HUES6 (cell line): ENCODE measurements around the gene ARHGEF4.

ENCODE experiments used
- H3K27ac ChIP-seq: 2 replicates; pipeline ENCODE4 v1.7.0; 2013; ENCODE audit warnings: low read depth, mild to moderate bottlenecking, low read length, inconsistent platforms
- H3K27me3 ChIP-seq: 2 replicates; pipeline ENCODE4 v1.6.1; 2013; ENCODE audit warnings: low read length; ENCODE audit not compliant: control insufficient read depth, insufficient read depth
- H3K36me3 ChIP-seq: 2 replicates; pipeline ENCODE4 v1.6.1; 2013; ENCODE audit warnings: low read length; ENCODE audit not compliant: control insufficient read depth, insufficient read depth
- H3K4me1 ChIP-seq: 2 replicates; pipeline ENCODE4 v1.6.1; 2013; ENCODE audit warnings: low read length; ENCODE audit not compliant: control insufficient read depth, insufficient read depth
- H3K4me3 ChIP-seq: 2 replicates; pipeline ENCODE4 v1.5.1; 2013; ENCODE audit warnings: low read depth, low read length
- H3K9ac ChIP-seq: one replicate; pipeline ENCODE4 v1.6.1; 2013; ENCODE audit warnings: mild to moderate bottlenecking, low read length
- H3K9me3 ChIP-seq: 2 replicates; pipeline ENCODE4 v1.6.1; 2013; ENCODE audit warnings: low read depth, low read length; ENCODE audit not compliant: control insufficient read depth, insufficient read depth

ARHGEF4 gene

DNA sequence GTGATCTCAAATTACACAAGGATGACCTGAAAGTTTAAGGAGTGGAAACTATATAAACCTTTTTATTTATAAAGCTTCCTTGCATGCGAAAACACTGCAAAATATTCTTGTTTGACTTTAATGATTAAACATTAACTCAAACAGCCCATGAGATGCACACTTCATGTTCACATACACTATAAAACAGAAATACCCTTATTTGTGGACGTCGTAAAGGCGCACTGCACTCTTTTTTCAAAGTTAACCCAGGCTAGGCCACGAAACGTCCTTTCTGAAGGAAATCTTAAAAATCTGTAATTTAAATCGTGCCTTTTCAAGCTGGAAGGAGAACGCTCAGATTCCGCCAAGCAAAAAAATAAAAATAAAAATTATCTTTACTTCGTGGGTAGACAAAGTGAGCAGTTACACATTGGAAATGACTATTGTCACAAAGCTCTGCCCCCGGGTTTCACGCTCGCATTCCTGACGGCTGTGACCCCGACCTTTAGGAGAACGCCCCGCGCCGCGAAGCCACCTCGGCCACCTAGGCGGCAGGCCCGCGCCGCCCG, 255.8 kb downstream of the ARHGEF4 start:
- no peaks in the 10 kb centered on the region for H3K27me3 ChIP-seq
- H3K9ac ChIP-seq = peak overlapping the region; percentile 100
- H3K4me1 ChIP-seq = no peaks in the 10 kb centered on the region
- H3K4me3 ChIP-seq = peak overlapping the region; percentile 97
- H3K9me3 ChIP-seq = no peaks in the 10 kb centered on the region
- peak overlapping the region; percentile 98 for H3K27ac ChIP-seq
- H3K36me3 ChIP-seq = peaks cover 25% of the 10 kb centered on the region

DNA sequence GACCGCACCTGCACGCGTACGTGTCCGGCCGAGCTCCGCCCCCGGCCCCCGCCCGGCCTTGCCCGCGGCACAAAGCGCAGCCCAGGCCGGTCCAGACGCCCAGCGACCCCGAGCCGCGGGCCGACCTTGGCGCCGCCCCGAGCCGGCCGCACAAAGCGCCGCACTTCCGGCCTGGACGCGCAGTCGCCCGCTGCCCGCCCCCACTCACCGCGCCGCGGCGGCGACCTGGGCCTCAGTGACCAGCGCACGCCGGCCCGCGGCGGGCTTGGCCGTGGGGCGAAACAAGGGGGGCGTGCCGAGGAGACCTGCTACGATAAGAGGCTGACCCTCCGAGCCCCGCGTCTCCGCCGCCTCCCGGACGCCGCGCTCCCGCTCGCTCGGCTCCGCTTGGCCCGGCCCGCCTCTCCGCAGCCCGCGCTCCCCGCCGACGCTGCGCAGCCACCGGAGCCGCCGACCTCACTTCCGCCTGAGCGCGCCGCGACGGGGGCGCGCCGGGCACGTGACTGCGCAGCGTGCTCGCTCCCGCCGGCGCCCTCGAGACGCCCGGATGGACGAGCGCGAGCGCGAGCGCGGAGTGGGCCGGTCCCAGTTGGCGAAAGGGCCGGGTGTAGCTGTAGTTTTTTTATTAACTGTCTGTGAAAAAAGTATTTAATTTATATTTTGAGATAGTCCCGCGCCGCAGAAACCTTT, 256.4 kb downstream of the ARHGEF4 start, which contains the start of gene FAM168B:
FAM168B (minus strand) TSS at position 455 of the 690 bp plus-strand sequence. CDS start 10,814 bp downstream, outside the sequence.
- peak within 1 kb of the TSS; percentile 98 for H3K27ac ChIP-seq
- H3K9me3 ChIP-seq = no peaks in the 10 kb centered on the region
- peaks cover 18% of the 10 kb centered on the region for H3K36me3 ChIP-seq
- peak within 1 kb of the TSS; percentile 100 for H3K9ac ChIP-seq
- peak within 1 kb of the TSS; percentile 97 for H3K4me3 ChIP-seq
- no peaks in the 10 kb centered on the region for H3K4me1 ChIP-seq
- H3K27me3 ChIP-seq = no peaks in the 10 kb centered on the region

DNA sequence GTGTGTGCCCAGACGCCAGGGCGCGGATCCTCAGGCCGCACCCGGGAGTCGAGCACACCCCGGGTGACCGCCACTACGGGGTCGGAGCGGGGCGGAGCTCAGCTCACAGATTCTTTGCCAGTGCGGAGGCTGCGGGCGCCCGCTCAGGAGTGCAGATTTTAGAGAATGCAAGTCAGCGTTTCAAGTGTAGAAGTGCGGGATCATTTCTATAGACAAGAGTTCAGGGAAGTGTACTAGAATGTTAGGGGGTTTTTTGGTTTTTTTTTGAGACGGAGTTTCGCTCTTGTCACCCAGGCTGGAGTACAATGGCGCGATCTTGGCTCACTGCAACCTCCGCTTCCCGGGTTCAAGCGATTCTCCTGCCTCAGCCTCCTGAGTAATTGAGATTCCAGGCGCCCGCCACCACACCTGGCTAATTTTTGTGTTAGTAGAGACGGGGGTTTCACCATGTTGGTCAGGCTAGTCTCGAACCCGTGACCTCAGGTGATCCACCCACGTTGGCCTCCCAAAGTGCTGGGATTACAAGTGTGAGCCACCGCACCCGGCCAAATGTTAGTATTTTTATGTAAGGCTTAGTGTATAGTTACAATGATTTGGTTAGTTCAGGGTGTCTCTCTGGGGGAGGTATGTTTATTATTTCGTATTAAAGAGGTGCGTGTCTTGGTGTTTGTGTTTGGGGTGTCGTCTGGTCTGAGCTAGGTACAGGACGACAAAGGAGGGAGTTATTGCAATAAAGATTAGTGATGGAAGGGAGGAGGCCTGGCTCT, 257.2 kb downstream of the ARHGEF4 start:
- Histone ChIP-seq H3K27ac (peak overlapping the region; percentile 98), H3K27me3 (no peaks in the 10 kb centered on the region), H3K4me3 (peak overlapping the region; percentile 97), H3K9ac (peak overlapping the region; percentile 100), H3K36me3 (peaks cover 11% of the 10 kb centered on the region), H3K4me1 (no peaks in the 10 kb centered on the region), H3K9me3 (no peaks in the 10 kb centered on the region)

DNA sequence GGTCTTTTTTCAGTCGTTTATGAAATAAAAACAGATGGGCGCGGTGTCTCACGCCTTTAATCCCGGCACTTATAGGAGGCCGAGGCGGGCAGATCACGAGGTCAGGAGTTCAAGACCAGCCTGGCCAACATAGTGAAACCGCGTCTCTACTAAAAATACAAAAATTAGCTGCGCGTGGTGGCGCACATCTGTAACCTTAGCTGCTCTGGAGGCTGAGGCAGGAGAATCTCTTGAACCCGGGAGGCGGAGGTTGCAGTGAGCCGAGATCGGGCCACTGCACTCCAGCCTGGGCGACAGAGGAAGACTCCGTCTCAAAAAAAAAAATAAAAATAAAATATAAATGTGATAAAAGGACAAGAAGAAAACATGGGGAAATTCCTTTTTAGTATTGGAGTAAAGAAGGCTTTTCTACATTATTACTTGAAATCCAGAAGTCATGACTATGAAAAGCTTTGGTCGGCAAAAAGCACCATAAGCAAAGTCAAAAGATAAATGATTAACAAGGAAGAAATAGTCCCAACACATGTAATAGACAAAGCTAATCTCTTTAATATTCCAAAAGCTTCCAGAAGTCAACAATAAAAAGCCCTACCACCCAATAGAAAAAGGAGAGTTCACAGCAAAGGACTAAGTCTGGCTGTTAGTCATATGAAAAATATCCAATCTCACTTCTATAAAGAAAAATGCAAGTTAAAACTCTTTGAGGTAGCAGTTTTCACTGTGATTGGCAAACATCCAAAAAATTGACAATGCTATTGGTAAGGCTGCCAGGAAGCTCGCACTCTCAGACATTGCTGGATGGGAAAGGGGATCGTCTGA, 258.0 kb downstream of the ARHGEF4 start:
- Histone ChIP-seq H3K27me3 (no peaks in the 10 kb centered on the region), H3K9me3 (no peaks in the 10 kb centered on the region), H3K36me3 (peaks cover 4% of the 10 kb centered on the region; the same call in 1 of the 2 replicates), H3K27ac (no peak overlapping the region), H3K9ac (no peak overlapping the region), H3K4me1 (no peaks in the 10 kb centered on the region), H3K4me3 (peak overlapping the region; percentile 97; the same call in 1 of the 2 replicates)
